ENCODE data around the gene DCUN1D4.
"Not testable (repeated sequence)": the region's sequence is repeated elsewhere in the genome, so short reads cannot be mapped to it uniquely, and the experiment has no call there.

The DCUN1D4 gene

GRCh38 chr4:51855751-51856150, 12.8 kb downstream of the DCUN1D4 start:
- DNase-seq = no peak

GRCh38 chr4:51858605-51859202, 15.8 kb downstream of the DCUN1D4 start:
- no peak for DNase-seq

DNA sequence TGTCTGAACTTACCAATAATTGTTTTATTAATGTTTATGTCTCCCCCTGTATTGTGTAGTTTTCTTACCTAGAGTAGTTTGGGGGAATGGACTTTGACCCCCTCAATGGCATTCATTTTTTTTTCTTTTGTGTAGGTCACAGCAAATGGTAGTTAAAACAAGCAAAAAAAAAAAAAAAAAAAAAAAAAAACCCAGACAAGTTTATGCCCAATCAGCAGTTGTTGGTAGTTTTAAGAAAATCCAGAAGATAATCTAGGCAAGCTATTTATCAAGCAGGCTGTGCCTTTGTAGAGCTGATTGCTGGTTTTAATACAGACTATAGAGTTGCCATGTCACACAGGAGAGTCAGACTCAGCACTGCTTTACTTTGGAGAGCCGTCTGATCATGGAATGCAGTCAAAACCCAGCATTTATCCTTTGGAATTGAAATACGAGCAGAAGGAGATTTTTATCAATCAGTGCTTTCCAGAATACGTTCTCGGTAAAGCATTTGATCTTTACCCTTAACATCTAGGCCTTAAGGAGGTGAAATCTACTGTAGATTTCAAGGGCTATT, 16.6 kb downstream of the DCUN1D4 start:
- DNase-seq = no peak

- no peak for DNase-seq
Observed at GRCh38 chr4:51862199-51862598, 19.2 kb downstream of the DCUN1D4 start.

DNA sequence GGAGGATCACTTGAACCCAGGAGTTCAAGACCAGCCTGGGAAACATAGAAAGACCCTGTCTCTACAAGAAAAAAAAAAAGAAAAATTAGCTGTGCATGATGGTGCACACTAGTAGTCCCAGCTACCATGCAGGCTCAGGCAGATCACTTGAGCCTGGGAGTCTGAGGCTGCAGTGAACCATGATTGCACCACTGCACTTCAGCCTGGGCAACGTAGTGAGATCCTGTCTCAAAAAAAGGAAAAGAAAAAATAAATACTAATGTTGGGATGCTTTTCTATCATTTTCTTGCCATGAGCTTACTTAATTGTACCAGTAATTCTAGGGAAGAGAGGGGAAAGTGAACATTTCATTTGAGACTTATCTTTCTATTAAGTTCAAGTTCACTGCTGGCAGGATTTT, 19.8 kb downstream of the DCUN1D4 start:
- DNase-seq = no peak

- no peak for DNase-seq
Observed at GRCh38 chr4:51865717-51866116, 22.8 kb downstream of the DCUN1D4 start.

- no peak for DNase-seq
Observed at GRCh38 chr4:51866835-51867234, 23.9 kb downstream of the DCUN1D4 start.

DNA sequence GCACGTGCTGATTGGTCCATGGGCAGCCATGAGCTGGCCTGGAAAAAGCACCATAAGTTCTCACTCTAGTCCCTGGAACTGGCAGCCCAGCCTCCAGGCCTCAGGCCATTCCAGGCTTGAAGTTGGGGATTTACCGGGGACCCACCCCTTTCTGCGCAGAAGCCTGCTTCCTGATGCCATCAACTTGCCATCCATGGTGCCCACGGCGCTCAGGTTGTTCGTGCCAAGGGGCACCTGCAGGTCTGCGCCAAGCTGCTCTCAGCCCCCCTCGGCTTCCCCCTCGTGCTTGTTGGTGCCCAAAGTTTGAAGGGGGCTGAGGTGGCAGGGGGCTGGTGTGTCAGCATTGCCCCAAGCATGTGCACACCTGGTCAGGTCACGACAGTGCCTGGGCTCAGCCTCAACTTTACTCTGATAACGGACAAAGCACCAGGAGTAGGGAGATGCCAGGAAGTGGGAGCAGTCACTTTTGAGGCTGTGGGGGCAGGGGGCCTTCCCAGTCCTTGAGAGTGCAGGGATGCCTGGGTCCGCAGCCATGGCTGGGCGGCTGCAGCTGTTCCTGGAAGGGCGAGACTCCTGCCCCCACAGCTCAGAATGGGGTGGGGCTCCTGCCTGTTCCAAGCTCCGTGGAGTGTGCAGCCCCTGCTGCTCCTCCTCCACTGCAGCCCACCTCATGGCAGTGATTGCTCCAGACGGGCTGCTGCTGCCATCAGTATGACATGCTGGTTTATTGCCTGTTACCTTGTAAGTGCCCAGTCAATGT, 24.9 kb downstream of the DCUN1D4 start:
- no peak for DNase-seq

DNA sequence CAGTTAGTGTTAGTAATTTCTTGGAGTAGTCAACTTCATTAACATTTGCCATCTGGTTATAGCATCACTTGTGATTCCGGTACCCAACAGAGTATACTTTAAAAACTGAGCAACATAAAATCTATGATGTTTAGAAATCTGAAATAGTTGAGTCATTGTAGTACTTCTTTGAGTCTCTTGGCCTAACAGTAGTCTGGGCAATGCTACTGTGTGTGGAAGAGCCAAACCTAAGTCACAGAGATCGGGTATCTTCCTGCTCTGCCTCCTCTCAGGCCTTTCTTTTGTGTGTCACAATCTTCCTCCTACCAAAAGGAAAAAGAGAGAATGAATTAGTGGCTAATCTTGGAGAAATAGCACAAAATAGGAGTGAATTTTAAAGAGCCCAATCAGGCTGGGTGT, 25.5 kb downstream of the DCUN1D4 start:
- DNase-seq = no peak

DNA sequence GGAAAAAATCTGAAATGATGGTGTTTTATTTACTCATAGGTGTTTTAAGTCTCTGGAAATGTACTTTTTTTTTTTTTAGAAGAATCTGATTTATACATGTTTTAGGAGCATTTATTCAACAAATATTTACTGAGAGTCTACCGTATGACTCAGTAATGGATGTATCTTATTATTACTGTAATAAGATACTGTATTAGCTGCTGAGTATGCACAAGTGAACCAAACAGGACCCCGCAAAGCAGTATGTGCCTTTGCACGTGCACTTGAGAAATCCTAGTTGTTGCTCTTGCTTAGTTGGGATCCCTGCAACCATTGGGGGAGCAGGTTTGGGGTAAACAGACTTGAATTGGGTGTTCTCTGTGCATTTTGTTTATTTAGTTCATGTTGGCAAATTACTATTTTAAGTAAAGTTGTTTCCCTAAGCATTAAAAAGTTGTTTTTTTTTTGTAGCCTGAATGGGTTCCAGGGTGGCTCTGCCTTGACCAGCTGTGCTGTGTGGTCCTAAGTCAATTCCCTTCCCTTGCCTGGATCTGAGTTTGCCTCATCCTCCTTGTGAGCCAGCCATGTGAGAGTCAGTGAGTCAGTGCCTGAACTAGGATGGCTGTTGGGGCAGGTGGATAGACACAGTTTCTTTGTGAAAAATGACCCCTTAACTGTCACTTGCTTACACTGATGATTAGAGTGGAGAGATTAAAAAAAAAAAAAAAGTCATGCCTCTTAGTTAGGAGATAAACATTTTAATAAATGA, 27.7 kb downstream of the DCUN1D4 start:
- DNase-seq = no peak

DNA sequence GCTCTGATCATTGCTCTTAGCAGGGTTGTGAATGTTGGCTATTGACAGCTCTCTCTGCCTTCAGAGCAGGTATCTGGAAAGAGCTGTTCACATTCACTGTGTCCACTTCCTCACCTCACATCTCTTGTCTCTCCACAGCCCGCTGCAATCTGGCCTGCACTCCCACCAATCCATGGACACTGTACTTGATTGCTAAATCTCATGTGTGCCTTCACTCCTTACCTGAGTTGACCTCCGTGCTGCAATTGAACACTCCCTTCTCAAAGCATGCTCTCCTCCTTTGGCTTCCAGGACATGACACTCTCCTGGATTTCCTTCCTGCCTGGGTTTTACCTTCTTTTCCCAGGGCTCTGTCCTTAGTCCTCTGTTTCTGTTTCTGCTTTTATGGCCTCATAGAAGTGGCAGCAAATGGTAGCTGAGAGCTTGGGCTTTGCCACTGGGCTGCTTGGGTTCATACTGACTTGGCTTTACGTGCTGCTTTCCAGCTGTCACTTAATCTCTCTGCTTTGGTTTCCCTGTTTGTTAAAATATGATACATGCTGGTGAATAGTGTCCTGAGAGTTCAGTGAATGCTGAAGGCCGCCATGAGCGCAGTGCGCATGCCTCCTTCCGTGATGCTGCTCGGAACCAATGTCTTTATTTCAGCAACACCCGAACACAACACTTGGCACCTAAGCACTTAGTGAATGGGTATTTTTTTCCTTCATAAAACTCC, 29.5 kb downstream of the DCUN1D4 start:
- DNase-seq = no peak

DNA sequence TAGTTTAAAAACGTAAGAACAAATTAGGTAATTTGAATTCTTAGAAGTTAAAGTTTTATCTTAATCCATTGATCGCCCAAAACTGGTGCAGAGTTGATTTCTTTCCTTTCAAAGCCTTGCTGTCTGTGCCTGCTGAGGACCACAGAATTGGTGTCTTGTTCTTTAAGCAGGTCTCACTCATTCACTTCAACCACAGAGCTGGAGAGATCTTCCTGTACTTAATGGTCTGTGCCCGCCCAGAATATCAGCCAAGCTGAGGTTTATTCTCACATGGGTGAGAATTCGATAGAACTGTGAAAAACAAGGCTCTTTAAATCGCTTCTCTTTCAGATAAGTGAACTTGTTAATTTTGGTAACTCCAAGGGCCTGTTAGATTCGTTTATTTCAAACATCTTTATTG, 31.6 kb downstream of the DCUN1D4 start:
- no peak for DNase-seq

GRCh38 chr4:51878431-51878830, 35.5 kb downstream of the DCUN1D4 start:
- no peak for DNase-seq

DNA sequence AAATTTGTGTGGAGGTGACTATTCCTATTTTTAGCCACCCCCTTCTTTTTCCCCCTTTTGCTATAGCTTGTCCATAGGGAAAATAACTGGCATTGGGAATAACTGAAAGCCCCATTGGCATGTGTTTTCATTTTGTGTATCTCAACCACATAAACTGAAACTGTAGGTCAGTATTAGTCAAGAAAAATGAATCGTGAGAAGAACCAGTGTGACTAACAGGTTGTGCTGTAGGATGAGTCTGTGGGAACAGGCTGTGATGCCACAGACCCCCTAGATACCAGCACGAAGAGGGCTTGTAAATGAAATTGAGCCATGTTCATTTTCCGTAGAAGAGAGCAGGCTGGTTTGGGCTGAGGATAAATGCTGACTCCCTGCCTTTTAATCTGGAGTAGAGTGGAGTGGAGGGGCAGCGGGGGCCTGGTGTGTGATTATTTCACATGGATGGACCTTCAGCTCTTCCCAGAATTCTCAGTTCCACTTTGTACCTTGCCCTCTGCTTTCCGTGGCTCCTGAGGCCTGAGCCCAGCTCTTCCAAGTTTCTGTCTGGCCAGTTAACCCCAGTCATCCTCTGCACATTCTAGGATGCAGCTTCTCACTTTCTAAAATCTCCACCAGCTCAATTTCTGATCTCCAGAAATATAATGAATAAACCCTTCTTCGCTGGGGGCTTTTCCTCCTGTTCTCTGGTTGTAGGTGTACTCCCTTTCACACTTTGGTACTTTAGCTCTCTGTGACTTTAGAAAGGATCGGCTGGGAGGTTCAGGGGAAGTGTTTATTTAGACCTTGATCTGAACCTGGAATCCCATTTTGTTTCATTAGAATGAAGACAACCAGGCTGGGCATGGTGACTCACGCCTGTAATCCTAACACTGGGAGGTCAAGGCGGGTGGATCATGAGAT, 37.3 kb downstream of the DCUN1D4 start:
- no peak for DNase-seq

DNA sequence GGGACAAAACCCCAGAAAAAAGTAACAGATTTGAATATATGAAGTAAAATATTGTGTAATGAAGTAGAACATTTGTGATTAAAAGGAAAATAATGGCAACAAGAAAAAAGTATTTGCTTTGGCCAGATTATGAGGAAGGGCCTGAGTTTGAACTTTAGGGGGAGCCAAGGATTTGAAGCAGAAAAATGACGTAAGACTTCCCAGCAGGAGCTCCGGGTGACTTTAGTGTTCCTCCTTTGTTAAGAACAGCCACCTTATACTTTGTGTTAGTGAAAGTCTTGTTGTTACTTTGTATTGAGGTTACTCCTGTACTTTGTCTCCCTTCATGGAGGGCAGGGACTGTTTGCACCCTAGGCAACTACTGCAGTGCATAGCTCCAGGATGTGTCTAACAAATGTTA, 41.1 kb downstream of the DCUN1D4 start:
- no peak for DNase-seq

GRCh38 chr4:51884606-51885005, 41.7 kb downstream of the DCUN1D4 start:
- DNase-seq = no peak

DNA sequence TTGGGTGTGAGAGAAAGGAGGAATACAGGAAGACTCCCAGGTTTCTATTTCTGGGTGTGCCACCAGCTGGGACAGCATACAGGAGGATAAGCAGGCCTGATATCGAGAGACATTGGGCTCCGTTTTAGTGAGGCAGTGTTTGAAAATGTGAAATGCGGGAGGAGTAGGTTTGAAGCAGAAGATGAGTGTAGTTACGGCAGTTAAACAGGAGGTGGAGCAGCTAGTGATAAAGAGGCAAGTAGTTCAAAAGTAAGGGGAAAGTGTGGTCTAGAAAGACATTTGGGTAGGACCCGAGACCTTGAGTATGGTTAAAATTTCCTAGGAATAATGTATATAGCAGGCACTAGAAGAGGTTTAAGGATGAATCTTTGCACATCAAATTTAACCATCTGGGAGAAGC, 42.4 kb downstream of the DCUN1D4 start:
- DNase-seq = no peak

- DNase-seq = no peak
Observed at GRCh38 chr4:51890760-51891159, 47.8 kb downstream of the DCUN1D4 start.

DNA sequence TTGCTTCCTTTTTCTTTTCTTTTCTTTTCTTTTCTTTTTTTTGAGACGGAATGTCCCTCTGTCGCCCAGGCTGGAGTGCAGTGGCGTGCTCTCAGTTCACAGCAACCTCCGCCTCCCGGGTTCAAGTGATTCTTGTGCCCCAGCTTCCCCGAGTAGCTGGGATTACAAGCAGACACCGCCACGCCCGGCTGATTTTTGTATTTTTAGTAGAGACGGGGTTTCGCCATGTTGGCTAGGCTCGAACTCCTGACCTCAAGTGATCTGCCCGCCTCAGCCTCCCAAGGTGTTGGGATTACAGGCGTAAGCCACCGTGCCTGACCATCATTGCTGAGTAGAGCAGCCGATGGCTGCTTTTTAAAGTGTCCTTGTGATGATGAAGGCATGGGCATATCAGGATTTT, 50.4 kb downstream of the DCUN1D4 start:
- DNase-seq = not testable (repeated sequence)

GRCh38 chr4:51894059-51894645, 51.2 kb downstream of the DCUN1D4 start:
- no peak for DNase-seq

- DNase-seq = no peak
Observed at GRCh38 chr4:51895158-51895557, 52.2 kb downstream of the DCUN1D4 start.

All from NCI-H1092 (cell line).